Left kidney (tissue), 2 donors: ENCODE data around the gene MAP4K5. TPM values are rescaled to one million over a fixed set of nuclear protein-coding genes. Genes with fewer than 3 reads are reported as not detected.
A peak's percentile ranks its signal among the peaks of the same experiment; 100 is the strongest.
"Not testable (repeated sequence)": the region's sequence is repeated elsewhere in the genome, so short reads cannot be mapped to it uniquely, and the experiment has no call there.

Source experiments
- DNase-seq: peaks from one replicate; pipeline ENCODE4 v3.0.0-alpha.2; 2013
- polyA plus RNA-seq: library from polyadenylated mRNA; unstranded; fragments of 120-200 nt; gene quantifications from one replicate; pipeline ENCODE4 v1.2.1, GENCODE V29; 2013; ENCODE audit not compliant: insufficient read length

The MAP4K5 gene
- polyA plus RNA-seq, 1 donor: 66.2 TPM

GRCh38 chr14:50531595-50532501, 521 bp downstream of the MAP4K5 start:
- DNase-seq: peak; percentile 55

GRCh38 chr14:50530794-50531365, 1.5 kb downstream of the MAP4K5 start:
- peak; percentile 14 for DNase-seq

GRCh38 chr14:50530358-50530757, 2.0 kb downstream of the MAP4K5 start:
- DNase-seq: no peak

GRCh38 chr14:50529288-50530179, 2.8 kb downstream of the MAP4K5 start:
- no peak for DNase-seq

- DNase-seq: no peak
Measured at GRCh38 chr14:50528000-50528399, 4.4 kb downstream of the MAP4K5 start.

- DNase-seq: no peak
Measured at GRCh38 chr14:50524731-50525515, 7.4 kb downstream of the MAP4K5 start.

- no peak for DNase-seq
Measured at GRCh38 chr14:50524060-50524459, 8.3 kb downstream of the MAP4K5 start.

- no peak for DNase-seq
Measured at GRCh38 chr14:50523271-50524041, 8.9 kb downstream of the MAP4K5 start.

GRCh38 chr14:50521912-50522341, 10.4 kb downstream of the MAP4K5 start:
- DNase-seq: no peak

GRCh38 chr14:50520947-50521815, 11.2 kb downstream of the MAP4K5 start:
- no peak for DNase-seq

- DNase-seq: no peak
Measured at GRCh38 chr14:50516091-50516490, 16.3 kb downstream of the MAP4K5 start.

- no peak for DNase-seq
Measured at GRCh38 chr14:50512463-50512862, 19.9 kb downstream of the MAP4K5 start.

GRCh38 chr14:50510157-50510556, 22.2 kb downstream of the MAP4K5 start:
- DNase-seq: no peak

GRCh38 chr14:50507078-50507477, 25.3 kb downstream of the MAP4K5 start:
- not testable (repeated sequence) for DNase-seq

- DNase-seq: no peak
Measured at GRCh38 chr14:50501642-50502041, 30.7 kb downstream of the MAP4K5 start.

GRCh38 chr14:50497351-50497750, 35.0 kb downstream of the MAP4K5 start:
- DNase-seq: no peak

- DNase-seq: no peak
Measured at GRCh38 chr14:50489851-50490250, 42.5 kb downstream of the MAP4K5 start.

- no peak for DNase-seq
Measured at GRCh38 chr14:50488521-50488920, 43.8 kb downstream of the MAP4K5 start.

GRCh38 chr14:50479041-50479440, 53.3 kb downstream of the MAP4K5 start:
- DNase-seq: no peak

- DNase-seq: no peak
Measured at GRCh38 chr14:50477760-50478159, 54.6 kb downstream of the MAP4K5 start.
